ENCODE data around the gene SF3A1.

Gene SF3A1

DNA sequence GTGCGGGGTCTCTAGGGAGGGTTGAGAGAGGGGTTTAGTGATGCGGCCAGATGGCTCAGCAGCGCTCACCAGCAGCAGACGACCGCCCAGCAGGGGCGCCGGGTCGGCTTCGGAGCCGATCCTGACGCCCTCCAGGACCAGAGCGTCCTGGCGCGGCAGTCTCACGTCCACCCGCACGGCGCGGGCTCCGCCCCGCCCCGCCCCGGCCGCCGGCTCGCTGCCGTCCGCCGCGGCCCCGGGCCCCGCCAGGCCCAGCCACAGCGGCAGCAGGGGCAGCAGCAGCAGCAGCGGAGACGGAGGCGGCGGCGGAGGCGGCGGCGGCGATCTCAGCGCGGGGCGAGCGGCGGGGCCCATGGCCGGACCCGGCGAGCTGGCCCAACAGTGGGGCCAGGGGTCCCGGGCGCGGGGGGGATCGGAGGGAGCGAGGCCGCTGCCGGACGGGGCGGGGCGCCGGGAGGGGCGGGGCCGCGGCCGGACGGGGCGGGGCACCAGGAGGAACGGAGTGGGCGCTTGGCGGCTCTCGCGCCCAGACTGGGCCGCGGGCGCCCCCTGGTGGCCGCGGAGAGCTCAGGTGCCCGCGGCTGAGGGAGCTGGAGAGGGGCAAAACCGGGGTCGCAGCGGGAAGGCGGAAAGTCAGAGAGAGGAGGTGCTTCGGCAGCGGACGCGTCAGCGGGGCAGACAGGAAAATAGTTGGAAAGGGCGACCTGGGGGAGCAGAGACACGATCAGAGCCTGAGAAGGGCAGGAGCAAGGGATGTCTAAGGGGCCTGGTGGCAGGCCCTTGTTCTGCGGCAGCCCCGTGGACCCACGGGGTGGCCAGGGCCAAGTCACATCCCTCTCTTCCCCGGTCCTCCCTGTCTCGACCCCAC lies 30.5 kb upstream of the SF3A1 start, which contains the start of gene RNF215:
Gene RNF215 (minus strand): TSS at position 452 of the 868 bp plus-strand sequence. CDS start 98 bp downstream, at position 354.
- peak; percentile 43 for DNase-seq (ENCODE audit: low read depth)

DNA sequence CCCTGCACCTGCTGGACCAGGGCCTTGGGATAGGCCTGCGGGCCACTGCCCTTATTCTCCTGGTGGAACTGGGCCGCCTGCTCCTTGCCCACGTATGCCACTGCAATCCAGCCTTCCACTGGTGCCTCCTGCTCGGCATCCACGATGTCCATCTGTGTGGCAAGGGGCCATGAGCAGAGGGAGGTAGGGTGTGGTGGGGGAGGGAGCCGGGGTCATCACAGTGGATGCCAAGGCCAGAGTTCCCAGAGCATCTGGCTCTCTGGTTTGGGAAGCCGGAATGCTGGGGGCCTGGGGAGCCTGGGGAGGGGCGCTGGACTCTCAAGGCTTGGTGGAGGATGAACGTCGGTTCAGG lies 29.9 kb upstream of the SF3A1 start:
- DNase-seq (ENCODE audit: low read depth), result no peak

DNA sequence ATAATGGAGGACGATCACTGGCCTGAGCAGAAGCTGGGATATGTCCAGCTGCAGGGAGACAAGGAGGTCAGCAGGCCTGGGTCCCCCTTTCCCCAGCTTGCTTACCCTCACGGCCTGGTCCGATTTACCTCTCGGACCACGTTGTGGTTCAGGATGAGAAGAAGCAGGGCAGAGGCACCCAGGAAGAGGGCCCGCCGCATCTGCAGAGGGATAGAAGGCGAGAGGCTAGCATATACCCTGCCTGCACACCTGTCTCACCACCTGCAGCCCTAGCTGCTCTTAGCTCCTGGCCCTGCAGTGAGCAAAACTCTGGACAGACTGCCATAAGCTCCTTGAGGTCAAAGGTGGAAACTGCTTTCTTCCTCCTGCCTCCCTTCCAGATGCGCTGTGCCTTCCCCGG lies 29.2 kb upstream of the SF3A1 start:
- no peak for DNase-seq (ENCODE audit: low read depth)

DNA sequence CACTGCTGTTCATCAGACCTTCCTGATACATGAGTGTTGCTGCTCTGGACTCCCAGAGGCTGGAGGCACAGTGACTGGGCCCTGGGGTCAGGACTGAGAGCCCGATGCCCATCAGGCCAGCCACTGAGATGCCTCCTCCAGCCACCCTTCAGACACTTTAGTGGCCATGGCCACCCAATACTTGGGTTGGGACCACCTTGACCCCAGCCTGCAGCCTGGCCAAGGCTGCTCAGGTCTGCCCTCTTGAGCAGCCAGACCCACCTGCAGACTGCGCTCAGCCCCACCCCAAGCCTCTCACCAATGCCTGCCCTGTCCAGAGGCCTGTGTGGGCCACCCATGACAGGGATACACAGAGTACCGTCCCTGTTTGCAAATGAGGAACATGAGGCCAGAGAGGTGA lies 26.4 kb upstream of the SF3A1 start:
- no peak for DNase-seq (ENCODE audit: low read depth)

DNA sequence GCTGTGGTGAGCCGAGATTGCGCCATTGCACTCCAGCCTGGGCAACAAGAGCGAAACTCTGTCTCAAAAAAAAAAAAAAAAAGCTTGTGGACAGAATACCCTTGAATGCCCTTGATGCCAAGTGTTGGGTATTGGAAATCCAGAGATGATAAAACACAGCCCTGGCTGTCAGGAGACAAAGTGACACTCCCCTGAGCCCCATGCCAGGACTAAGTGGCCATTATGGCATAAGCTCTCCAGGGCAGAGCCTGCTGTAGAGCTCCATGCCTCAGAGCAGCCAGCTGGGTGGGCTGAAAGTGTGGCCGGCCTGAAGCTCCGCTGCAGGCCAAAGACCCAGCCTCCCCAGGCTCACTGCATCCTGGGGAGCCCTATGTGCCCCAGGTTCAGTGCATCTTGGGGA lies 25.6 kb upstream of the SF3A1 start:
- DNase-seq (ENCODE audit: low read depth), result no peak

DNA sequence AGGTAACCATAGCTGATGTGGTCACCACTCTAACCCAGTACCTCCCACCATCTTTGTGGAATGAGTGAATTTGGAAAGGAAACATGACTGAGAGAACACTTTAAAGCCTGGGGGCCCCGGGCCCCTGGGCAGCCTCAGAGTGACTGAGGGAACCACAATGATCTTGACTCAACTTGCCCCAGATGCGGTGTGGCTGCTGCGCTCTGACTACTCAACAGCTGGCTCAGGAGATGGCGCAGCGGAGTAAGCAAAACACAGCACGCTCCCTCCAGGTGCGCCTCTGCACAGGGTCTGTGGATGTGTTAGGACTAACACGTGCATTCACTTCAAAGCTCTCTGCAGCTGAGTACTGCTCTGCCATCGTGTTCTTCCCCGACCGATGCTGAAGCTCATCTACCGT lies 24.6 kb upstream of the SF3A1 start:
- no peak for DNase-seq (ENCODE audit: low read depth)

DNA sequence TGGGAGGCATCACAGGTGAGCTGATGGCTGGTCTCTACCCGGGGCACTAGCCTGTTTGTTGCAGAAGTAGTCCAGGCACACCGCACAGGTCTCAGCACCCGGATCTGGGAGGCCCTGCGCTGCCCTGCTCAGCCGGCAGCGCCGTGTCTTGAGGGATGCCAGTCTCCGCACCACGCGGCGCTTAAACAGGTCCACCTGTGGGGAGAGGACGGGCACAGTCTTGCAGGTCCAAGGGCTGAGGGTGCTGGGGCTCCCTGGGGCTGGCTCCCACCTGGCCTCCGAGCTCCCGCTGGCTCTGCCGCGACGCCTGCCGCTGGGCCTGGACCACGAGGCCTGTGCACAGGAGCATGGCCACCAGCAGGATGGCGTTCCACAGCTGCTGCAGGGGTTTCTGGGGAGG lies 23.3 kb upstream of the SF3A1 start:
- DNase-seq (ENCODE audit: low read depth), result no peak

DNA sequence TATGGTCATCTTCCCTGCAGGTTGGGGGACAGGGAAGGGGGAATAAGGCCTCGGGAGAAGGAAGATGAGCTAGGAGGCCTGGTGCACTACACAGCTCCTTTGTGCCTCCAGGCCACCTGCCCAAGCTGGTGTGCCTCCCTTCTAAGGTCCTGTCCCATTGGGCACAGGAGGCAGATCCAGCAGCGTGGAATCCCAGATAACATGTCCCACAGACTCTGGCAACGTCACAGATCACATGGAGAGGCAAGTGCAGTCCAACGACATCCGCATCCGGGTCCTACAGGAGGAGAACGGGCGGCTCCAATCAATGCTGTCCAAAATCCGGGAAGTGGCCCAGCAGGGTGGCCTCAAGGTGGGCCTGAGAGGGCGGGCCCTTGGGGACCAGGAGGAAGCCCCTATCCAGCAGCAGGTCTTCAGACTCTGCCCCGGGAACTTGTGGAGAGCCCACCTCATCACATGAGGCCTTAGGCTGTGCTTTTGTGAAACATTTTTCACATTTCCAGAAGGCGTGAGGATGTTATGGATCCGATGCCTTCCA lies 18.7 kb upstream of the SF3A1 start:
- DNase-seq (ENCODE audit: low read depth), result no peak

DNA sequence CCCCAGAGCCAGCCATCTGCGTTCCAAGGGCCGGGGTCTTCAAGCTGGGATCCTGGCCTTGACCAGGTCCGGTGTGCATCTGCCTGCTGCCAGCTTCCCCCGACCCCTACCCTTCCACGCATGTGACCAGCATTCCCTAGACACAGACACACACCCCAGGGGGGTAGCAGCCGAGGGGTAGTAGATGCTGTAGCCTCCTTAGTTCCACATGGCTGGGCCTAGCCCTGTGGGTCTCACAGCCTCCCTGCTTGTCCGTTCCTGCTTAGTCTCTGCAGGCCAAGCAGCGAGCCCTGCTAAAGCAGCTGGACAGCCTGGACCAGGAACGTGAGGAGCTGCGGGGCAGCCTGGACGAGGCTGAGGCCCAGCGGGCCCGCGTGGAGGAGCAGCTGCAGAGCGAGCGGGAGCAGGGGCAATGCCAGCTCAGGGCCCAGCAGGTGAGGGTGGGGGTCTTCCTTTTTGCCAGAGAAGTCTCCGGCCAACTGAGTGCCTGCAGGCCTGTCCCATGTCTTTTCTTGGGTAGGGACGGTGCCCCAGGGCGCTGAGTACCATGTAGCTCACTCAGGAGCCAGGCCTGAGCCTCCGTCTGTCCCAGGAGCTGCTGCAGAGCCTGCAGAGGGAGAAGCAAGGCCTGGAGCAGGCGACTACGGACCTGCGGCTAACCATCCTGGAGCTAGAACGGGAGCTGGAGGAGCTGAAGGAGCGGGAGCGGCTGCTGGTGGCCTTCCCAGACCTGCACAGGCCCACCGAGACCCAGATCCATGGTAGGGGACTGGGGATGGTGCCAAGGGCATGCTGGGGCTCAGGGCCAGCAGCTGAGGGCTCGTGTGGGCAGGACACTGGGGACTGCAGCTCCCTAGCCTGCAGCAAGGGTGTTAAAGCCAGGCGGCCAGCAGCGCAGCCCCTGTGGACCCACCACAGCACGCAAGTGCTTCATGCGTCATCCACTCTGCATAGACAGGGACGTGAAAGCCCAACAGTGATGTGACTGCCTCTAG lies 16.9 kb upstream of the SF3A1 start:
- DNase-seq (ENCODE audit: low read depth), result no peak

DNA sequence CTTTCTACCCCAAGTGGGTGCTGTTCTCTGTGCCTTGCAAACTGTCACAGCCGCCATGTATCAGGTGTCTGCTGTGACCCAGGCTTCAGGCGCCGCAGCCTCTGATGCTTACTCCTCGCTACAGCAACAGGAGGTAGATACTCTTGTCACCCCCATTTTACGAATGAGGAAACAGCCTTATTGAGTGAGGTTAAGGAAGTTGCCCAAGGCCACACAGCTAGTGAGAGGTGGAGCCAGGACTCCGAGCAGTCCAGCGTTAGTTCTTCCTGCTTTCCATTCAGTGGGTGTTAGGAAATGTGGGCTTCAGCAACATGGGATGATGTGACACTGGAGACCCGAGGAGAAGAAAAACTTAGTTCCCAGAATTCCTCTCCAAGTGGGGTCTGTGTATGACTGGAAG lies 16.2 kb upstream of the SF3A1 start:
- no peak for DNase-seq (ENCODE audit: low read depth)

DNA sequence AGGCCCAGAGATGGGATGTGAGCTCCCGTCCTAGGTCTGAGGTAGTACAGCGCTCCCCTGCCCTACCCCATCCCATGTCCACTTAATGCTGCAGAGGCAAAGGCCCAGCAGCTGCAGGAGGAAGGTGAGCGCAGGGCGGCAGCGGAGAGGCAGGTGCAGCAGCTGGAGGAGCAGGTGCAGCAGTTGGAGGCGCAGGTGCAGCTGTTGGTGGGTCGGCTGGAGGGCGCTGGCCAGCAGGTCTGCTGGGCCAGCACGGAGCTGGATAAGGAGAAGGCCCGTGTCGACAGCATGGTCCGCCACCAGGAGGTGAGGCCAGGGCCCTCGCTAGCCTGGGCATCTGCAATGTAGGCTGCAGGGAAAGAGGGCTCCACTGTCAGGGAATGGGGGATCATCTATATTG lies 15.3 kb upstream of the SF3A1 start:
- DNase-seq (ENCODE audit: low read depth), result no peak

DNA sequence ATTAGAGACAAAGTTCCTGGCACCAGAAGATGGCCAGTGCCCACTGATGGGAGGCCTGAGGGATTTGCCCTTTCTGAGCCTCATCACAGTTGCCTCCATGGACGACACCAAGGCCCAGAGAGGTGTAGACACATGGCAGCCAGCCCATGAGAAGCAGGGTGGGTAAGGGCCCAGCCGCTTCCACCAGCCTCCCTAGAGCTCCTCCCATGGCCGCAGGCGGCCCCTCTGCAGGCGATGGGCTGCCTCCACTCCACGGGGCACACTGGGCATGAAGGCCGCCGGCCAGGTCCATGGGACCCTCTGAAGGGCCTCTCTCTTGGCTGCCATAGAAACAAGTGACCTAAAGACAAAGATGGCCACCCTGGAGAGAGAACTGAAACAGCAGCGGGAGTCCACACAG lies 14.6 kb upstream of the SF3A1 start:
- DNase-seq (ENCODE audit: low read depth), result no peak

DNA sequence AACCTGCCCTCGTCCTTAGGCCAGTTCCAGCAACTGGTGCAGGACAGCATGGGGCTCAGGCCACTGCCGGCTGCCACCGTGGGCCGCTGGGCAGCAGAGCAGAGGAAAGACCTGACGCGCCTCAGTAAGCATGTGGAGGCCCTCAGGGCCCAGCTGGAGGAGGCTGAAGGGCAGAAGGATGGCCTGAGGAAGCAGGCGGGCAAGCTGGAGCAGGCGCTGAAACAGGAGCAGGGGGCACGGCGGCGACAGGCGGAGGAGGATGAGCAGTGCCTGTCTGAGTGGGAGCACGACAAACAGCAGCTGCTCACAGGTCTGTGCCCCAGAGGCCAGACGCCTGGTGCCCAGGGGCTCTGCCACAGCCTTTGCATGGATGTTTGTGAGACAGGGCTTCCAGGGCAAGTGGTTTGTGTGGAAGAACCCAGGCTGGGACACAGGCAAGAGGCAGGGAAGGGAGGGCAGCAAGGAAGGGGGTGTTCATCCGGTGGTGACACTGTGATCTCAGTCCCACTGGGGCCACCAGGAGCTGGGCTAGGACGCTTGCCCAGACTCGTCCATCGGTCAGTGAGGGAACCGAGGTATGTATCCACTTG lies 14.0 kb upstream of the SF3A1 start:
- no peak for DNase-seq (ENCODE audit: low read depth)

DNA sequence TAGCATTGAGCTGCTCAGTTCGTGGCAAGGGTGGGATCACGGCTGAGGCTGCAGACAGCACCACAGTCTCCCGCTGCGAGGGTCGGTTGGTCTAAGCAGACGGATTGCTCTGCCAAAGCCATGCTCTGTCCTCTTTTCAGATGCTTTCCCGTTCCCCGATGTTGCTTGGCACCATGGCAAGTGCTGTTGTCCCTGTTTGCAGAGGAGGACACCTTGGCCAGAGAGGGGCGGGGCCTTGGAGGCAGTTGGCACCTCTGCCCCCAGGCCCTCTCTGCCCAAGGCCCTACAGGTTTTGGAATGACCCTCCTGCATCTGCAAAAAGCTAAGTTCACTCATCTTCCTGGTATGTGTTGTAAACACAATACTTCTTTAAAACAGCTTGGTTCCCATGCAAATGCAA lies 11.7 kb upstream of the SF3A1 start:
- DNase-seq (ENCODE audit: low read depth), result no peak

DNA sequence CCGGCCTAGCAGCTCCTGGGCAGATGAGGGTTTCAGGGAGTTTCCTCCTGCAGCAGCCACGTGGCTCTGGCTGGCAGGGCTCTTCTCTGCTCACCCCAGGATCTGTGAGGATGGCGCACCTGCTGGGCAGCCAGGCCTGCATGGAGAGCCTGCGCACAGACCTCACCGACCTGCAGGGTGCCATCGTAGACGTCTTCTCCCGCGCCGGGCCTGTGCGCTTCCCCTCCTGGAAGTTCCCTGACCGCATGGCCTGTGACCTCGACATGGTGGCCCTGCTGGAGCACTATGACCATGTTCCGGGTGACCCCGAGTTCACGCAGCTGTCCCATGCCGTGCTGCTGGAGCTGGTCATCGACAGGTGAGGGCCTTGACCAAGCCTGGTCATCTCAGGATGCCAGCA lies 9.2 kb upstream of the SF3A1 start:
- DNase-seq (ENCODE audit: low read depth), result no peak

DNA sequence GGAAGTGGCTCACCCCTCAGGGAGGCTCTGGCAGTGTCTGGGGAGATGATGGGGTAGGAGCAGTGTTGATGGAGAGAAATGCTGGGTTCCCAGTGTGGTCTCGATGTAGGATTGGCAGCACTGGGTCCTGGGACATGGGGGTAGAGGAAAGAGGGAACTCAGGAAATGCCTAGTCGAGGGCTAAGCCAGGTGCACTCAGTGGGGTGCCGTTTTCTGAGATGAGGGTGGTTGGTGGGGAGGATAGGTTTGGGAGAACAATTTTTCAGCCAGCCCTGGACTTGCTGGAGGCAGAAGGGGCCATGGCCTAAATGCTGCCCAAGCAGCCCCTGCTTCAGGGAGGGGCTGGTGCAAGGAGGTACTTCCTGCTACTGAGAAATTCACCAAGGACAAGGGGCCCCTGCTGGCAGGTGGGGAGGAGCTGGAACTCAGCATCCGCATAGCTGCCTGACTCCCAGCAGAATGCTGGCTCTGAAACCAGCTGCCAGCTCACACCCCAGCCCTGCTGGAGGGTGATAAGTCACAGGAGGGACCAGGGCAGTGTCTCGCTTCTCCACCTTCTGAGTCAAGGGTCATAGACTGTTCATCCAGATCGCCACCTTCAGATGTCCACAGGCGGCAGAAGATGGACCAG lies 6.1 kb upstream of the SF3A1 start:
- no peak for DNase-seq (ENCODE audit: low read depth)

DNA sequence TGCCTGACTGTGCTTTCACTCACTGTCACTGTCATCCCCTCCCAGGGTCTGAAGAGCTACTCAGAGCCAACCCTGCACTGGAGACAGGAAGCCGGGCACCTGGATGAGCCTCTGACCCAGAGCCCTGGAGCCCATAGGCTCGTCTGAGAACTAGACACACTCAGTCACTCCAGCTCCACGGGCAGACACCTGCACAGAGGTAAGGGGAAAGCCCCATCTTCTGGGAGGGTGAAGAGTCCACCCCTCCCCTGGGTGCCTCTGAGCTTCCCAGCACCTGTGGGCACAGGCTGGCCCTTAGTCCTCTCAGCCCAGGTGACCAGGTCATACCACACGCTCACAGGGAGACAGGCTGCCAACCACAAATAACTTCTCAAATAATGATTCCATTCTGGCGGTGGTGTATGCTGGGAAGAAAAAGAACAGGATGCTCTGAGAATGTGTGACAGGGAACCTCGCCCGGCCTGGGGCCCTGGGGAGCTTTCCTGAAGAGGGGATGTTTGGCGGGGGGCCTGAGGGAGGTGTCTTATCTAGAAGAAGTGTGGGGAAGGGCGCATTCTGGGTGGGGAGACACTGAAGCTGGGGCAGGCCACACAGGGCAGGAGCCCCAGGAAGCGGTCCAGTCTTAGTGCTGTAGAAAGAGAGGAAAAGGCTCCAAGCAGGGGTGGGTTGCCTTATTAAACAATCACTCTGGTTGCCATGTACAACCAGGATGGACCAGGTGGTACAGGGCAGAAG lies 5.4 kb upstream of the SF3A1 start:
- DNase-seq (ENCODE audit: low read depth), result no peak

DNA sequence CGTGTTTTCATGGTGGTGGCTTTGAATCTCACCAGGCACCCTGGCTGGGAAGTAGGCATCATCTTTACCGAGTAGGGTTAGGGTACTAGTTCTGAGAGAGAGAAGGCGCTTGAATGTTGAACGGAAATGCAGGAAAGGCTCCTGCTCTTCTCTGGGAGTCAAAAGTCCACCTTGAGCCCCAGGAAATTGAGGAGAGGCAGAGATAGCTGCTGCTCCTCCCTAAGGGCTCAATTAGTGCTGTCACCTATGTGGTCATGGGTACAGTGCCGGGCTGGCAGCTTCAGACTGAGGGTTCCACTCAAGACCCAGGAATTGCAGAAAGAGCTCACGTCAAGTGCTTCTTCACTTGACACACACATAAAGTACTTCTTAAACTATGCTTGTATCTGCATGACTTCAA lies 1.8 kb upstream of the SF3A1 start:
- DNase-seq (ENCODE audit: low read depth), result no peak

DNA sequence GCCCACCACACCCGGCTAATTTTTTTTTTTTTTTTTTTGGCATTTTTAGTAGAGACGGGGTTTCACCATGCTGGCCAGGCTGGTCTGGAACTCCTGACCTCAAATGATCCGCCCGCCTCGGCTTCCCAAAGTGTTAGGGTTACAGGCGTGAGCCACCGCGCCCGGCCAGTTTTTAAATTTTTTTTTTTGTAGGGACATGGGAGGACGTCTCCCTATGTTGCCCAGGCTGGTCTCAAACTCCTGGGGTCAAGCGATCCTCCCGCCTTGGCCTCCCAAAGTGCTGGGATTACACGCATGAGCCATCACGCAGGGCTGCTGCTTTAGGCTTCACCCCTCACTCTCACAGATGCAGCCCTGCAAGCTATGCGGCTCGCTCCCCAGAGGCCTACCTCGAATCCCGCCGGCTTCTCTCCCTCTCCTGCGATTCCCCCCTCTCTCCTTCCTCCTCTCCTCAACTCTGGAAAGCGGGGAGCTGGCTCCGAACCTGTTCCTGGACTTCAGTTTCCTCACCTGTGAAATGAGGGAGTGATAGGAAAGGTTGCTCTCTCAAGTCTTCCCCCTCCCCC lies 1.0 kb upstream of the SF3A1 start:
- DNase-seq (ENCODE audit: low read depth), result no peak

DNA sequence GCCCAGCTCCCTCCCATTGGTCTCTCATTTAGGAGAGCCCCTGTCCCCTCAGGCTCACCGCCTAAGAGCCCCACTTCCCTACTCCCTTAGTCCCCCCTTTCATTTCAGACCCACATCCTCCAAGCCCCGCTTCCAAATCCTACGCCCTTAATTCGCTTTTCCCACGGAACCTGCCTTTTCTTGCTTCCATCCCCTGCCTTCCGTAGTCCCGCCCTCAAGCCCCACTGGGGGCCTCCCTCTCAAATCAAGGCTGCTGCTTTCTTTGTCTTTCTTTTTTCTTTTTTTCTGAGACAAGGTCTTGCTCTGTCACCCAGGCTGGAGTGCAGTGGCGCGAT lies 509 bp upstream of the SF3A1 start:
- DNase-seq (ENCODE audit: low read depth), result no peak

DNA sequence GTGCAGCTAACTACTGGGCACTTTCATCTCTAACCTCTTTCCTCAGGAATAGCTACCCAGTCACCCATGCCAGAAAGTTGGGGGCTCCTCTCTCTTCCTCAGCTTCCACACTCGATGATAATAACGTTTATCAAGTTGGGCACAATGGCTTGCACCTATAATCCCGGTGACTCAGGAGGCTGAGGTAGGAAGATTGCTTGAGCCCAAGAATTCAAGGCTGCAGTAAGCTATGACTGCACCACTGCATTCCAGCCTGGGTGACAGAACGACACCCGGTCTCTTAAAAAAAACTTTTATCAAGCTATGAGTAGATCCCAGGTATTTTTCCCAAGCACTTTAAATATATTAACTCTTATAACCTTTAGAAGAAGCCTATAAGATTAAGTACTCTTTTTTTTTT lies 2.0 kb downstream of the SF3A1 start:
- DNase-seq (ENCODE audit: low read depth), result no peak
